ENCODE data around the gene TOR4A.
"Not testable (repeated sequence)": the region's sequence is repeated elsewhere in the genome, so short reads cannot be mapped to it uniquely, and the experiment has no call there.

The TOR4A gene

DNA sequence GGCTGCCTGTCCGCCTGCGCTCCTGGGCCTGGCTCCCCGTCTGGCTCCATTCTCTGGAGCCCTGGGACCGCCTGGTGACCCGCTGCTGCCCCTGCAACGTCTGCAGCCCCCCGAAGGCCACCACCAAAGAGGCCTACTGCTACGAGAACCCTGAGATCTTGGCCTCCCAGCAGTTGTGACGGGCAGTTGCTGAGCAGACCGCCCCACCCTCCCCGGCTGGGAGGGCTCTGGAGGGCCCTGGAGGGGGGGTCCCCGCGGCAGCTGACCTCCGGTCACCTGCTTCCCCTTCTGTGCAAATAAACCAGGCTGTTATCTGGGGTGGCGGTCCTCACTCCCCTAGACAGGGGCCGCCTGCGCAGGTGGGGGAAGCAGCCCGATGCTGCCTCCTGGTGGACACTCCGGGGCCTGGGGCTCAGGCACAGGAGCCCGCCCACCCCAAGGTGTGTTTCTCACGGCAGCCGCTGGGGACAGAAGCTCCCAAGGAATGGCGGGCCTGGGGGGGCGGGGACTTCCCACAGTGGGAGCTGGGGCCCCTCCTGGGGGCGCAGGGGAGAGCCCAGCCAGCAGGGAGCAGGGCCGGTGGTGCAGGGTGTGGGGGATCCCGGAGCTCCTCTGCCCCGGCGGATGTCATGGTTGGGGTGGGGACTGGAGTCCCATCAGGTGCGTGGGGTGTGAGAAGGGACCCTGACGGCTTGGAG lies 41.1 kb upstream of the TOR4A start:
- peaks cover 14% of the 10 kb centered on the region for H3K27me3 ChIP-seq (ENCODE audit: insufficient read depth, poor library complexity, severe bottlenecking)
- H3K4me3 ChIP-seq (replicated peaks; ENCODE audit: insufficient read depth, low read length) = peak overlapping the region; percentile 12
- TF ChIP-seq, protein P1, sequence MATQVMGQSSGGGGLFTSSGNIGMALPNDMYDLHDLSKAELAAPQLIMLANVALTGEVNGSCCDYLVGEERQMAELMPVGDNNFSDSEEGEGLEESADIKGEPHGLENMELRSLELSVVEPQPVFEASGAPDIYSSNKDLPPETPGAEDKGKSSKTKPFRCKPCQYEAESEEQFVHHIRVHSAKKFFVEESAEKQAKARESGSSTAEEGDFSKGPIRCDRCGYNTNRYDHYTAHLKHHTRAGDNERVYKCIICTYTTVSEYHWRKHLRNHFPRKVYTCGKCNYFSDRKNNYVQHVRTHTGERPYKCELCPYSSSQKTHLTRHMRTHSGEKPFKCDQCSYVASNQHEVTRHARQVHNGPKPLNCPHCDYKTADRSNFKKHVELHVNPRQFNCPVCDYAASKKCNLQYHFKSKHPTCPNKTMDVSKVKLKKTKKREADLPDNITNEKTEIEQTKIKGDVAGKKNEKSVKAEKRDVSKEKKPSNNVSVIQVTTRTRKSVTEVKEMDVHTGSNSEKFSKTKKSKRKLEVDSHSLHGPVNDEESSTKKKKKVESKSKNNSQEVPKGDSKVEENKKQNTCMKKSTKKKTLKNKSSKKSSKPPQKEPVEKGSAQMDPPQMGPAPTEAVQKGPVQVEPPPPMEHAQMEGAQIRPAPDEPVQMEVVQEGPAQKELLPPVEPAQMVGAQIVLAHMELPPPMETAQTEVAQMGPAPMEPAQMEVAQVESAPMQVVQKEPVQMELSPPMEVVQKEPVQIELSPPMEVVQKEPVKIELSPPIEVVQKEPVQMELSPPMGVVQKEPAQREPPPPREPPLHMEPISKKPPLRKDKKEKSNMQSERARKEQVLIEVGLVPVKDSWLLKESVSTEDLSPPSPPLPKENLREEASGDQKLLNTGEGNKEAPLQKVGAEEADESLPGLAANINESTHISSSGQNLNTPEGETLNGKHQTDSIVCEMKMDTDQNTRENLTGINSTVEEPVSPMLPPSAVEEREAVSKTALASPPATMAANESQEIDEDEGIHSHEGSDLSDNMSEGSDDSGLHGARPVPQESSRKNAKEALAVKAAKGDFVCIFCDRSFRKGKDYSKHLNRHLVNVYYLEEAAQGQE (IDR thresholded peaks at IDR 0.05; ENCODE audit: insufficient replicate concordance, low read depth) = no peak
- TF ChIP-seq, protein P2, sequence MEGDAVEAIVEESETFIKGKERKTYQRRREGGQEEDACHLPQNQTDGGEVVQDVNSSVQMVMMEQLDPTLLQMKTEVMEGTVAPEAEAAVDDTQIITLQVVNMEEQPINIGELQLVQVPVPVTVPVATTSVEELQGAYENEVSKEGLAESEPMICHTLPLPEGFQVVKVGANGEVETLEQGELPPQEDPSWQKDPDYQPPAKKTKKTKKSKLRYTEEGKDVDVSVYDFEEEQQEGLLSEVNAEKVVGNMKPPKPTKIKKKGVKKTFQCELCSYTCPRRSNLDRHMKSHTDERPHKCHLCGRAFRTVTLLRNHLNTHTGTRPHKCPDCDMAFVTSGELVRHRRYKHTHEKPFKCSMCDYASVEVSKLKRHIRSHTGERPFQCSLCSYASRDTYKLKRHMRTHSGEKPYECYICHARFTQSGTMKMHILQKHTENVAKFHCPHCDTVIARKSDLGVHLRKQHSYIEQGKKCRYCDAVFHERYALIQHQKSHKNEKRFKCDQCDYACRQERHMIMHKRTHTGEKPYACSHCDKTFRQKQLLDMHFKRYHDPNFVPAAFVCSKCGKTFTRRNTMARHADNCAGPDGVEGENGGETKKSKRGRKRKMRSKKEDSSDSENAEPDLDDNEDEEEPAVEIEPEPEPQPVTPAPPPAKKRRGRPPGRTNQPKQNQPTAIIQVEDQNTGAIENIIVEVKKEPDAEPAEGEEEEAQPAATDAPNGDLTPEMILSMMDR (IDR thresholded peaks at IDR 0.05; ENCODE audit: insufficient read depth, low read length) = peak; percentile 89
- H3K27ac ChIP-seq (replicated peaks) = peak overlapping the region; percentile 71
- DNase-seq (ENCODE audit: low read depth in 1 of 2, low spot score in 1 of 2) = peak; percentile 88 to 90

DNA sequence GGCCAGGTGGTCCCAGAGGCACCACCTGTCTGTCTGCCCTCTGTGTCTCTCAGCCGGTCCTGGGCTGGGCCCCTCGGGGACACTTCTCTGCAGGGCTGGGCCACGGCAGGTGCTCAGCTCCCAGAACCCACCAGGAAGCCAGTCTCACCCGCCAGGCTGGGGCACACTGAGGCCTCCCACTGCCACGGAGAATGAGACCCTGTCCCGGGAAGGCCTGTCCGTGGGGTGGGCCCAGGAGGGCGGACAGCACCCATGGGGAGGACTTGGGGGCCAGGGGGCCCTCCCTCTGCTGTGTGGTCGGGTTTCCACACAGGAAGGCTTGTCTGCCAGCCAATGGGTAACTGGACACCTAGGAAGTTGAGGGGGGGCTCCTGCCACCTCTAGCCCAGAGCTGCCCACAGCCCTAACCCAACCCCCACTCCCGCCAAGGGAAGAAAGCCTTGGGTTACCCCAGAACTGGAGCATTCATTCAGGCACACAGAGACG lies 40.5 kb upstream of the TOR4A start:
- DNase-seq (ENCODE audit: low read depth in 1 of 2, low spot score in 1 of 2) = peak in 1 of 2 experiments; percentile 73
- peak overlapping the region; percentile 71 for H3K27ac ChIP-seq (replicated peaks)
- peak overlapping the region; percentile 12 for H3K4me3 ChIP-seq (replicated peaks; ENCODE audit: insufficient read depth, low read length)
- peaks cover 14% of the 10 kb centered on the region for H3K27me3 ChIP-seq (ENCODE audit: insufficient read depth, poor library complexity, severe bottlenecking)
- no peak for TF ChIP-seq POLR2AphosphoS5 (IDR thresholded peaks at IDR 0.05; ENCODE audit: low read depth)
- TF ChIP-seq, protein P2 (IDR thresholded peaks at IDR 0.05; ENCODE audit: insufficient read depth, low read length) = no peak
- no peak for TF ChIP-seq GABPA (IDR thresholded peaks at IDR 0.05; ENCODE audit: low read depth)
- TF ChIP-seq, protein P1 (IDR thresholded peaks at IDR 0.05; ENCODE audit: insufficient replicate concordance, low read depth) = no peak
- no peak for TF ChIP-seq SPI1 (IDR thresholded peaks at IDR 0.05; ENCODE audit: borderline replicate concordance, low read depth)

DNA sequence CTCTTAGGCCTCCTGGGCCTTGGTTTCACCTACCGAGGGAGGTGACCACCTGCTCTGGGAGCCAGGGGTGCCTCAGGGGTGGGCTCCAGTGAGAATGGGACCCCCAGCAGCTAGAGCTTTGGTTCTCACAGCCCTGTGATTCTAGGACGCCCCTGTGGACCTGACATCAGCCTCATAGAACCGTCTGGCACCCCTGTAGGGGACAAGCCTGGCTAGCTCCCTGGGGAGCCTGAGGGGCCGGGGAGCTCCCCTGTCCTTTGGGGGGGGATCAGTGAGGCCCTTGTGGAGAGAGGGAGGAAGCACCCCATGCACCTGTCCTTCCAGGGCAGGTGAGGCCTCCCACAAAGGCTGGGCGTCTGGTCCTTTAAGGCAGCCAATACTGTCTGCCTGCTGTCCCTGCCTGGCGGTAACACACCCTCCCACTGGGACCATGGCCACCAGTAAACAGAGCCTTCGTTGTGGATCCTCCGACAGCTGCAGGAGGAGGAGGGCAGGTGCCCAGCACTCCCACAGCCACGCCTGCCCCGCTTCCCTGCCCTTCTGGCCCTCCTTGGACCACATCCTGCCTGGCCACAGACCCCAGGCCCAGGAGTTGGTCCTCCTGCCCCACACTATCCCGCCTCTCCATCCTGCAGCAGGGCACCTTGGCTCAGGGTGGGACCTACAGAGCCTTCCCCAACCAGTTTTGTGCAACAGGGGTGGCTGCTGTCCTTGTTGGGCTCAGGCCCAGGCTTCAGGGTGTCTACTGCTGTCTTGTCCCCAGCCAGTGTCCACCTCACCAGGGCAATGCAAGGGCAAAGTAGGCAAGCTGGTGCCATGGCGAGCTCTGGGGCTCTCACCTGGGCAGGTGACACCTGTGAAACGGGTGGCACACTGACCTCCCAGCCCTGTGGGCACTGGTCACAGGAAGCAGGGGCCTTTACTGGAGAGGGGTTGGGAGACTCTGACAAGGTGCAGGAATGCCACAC lies 39.5 kb upstream of the TOR4A start:
- no peak for DNase-seq (ENCODE audit: low read depth in 1 of 2, low spot score in 1 of 2)
- TF ChIP-seq SPI1 (IDR thresholded peaks at IDR 0.05; ENCODE audit: borderline replicate concordance, low read depth) (no peak), GABPA (IDR thresholded peaks at IDR 0.05; ENCODE audit: low read depth) (no peak), POLR2AphosphoS5 (IDR thresholded peaks at IDR 0.05; ENCODE audit: low read depth) (no peak)
- TF ChIP-seq, protein P1 (IDR thresholded peaks at IDR 0.05; ENCODE audit: insufficient replicate concordance, low read depth) = no peak
- TF ChIP-seq, protein P2 (IDR thresholded peaks at IDR 0.05; ENCODE audit: insufficient read depth, low read length) = no peak
- Histone ChIP-seq H3K27me3 (ENCODE audit: insufficient read depth, poor library complexity, severe bottlenecking) (peaks cover 12% of the 10 kb centered on the region), H3K4me3 (replicated peaks; ENCODE audit: insufficient read depth, low read length) (no peak overlapping the region), H3K27ac (replicated peaks) (peak overlapping the region; percentile 71)

DNA sequence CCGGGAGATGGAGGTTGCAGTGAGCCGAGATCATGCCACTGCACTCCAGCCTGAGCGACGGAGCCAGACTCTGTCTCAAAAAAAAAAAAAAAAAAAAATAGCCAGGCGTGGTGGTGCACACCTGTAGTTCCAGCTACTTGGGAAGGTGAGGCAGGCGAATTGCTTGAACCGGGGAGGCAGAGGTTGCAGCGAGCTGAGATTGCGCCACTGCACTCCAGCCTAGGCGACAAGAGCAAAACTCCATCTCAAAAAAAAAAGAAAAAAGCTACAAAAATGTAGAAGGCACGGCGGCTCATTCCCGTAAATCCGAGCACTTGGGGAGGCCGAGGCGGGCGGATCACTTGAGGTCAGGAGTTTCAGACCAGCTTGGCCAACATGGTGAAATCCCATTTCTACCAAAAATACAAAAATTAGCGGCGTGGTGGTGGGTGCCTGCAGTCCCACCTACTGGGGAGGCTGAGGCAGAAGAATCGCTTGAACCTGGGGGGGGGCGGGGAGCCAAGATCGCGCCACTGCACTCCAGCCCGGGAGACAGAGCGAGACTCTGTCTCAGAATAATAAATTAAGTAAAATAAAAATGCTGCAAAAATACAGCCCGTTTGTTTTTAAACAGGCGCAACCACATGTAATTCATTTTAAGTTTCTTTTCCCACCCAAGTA lies 37.9 kb upstream of the TOR4A start:
- Histone ChIP-seq H3K27ac (replicated peaks) (peak overlapping the region; percentile 98), H3K4me3 (replicated peaks; ENCODE audit: insufficient read depth, low read length) (peak overlapping the region; percentile 65)
- not testable (repeated sequence) for DNase-seq (ENCODE audit: low read depth in 1 of 2, low spot score in 1 of 2); H3K27me3 ChIP-seq (ENCODE audit: insufficient read depth, poor library complexity, severe bottlenecking)

Measured in HL-60 (cell line).